PFSK-1 (cell line): Measurements from ENCODE around the gene CMC1.

Experiments used
- FOXP2 ChIP-seq: optimal IDR thresholded peaks from 2 replicates; pipeline ENCODE3; 2011; ENCODE audit warnings: borderline replicate concordance, control low read depth, inconsistent platforms; ENCODE audit not compliant: insufficient read depth; ENCODE audit errors: extremely low read length, extremely low read depth
- POLR2AphosphoS5 ChIP-seq: IDR thresholded peaks from 2 replicates; pipeline ENCODE4 v1.6.1; 2012; ENCODE audit warnings: low read depth, mild to moderate bottlenecking, control low read depth, low read length, moderate library complexity
- SIN3A ChIP-seq: IDR thresholded peaks from 2 replicates; pipeline ENCODE4 v1.6.1; 2012; ENCODE audit warnings: mild to moderate bottlenecking, low read length, moderate library complexity, borderline replicate concordance; ENCODE audit not compliant: insufficient read depth
- TAF1 ChIP-seq: IDR thresholded peaks from 2 replicates; pipeline ENCODE4 v1.6.1; 2012; ENCODE audit warnings: low read length, control low read depth, borderline replicate concordance; ENCODE audit not compliant: insufficient read depth
- TF ChIP-seq, protein P1 (sequence below), 2 experiments: IDR thresholded peaks; 2 replicates each; pipeline versions ENCODE4 v1.6.1 to v1.8.0; 2011 to 2012; ENCODE audit warnings: low read depth in 2 of 2, low read length in 2 of 2, control low read depth in 1 of 2, inconsistent platforms in 1 of 2, mild to moderate bottlenecking in 1 of 2, moderate library complexity in 1 of 2; ENCODE audit not compliant: insufficient read depth in 1 of 2

Gene CMC1

GRCh38 chr3:28301688-28302087 is 60.3 kb downstream of the CMC1 start:
- no peak for TF ChIP-seq FOXP2
- no peak for TF ChIP-seq SIN3A
- TF ChIP-seq POLR2AphosphoS5, result no peak
- TF ChIP-seq, protein P1, sequence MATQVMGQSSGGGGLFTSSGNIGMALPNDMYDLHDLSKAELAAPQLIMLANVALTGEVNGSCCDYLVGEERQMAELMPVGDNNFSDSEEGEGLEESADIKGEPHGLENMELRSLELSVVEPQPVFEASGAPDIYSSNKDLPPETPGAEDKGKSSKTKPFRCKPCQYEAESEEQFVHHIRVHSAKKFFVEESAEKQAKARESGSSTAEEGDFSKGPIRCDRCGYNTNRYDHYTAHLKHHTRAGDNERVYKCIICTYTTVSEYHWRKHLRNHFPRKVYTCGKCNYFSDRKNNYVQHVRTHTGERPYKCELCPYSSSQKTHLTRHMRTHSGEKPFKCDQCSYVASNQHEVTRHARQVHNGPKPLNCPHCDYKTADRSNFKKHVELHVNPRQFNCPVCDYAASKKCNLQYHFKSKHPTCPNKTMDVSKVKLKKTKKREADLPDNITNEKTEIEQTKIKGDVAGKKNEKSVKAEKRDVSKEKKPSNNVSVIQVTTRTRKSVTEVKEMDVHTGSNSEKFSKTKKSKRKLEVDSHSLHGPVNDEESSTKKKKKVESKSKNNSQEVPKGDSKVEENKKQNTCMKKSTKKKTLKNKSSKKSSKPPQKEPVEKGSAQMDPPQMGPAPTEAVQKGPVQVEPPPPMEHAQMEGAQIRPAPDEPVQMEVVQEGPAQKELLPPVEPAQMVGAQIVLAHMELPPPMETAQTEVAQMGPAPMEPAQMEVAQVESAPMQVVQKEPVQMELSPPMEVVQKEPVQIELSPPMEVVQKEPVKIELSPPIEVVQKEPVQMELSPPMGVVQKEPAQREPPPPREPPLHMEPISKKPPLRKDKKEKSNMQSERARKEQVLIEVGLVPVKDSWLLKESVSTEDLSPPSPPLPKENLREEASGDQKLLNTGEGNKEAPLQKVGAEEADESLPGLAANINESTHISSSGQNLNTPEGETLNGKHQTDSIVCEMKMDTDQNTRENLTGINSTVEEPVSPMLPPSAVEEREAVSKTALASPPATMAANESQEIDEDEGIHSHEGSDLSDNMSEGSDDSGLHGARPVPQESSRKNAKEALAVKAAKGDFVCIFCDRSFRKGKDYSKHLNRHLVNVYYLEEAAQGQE (IDR thresholded peaks at IDR 0.05; ENCODE audit: insufficient read depth in 1 of 2, low read depth in 2 of 2, low read length in 2 of 2), result no peak
- no peak for TF ChIP-seq TAF1

- no peak for TF ChIP-seq SIN3A
- TF ChIP-seq FOXP2, result no peak
- TF ChIP-seq POLR2AphosphoS5, result no peak
These were observed 66.8 kb downstream of the CMC1 start for GRCh38 chr3:28308196-28308595.

- no peak for TF ChIP-seq POLR2AphosphoS5
- TF ChIP-seq TAF1, result no peak
- TF ChIP-seq FOXP2, result no peak
- TF ChIP-seq SIN3A, result no peak
- TF ChIP-seq, protein P1 (IDR thresholded peaks at IDR 0.05; ENCODE audit: insufficient read depth in 1 of 2, low read depth in 2 of 2, low read length in 2 of 2), result no peak
These were observed 74.3 kb downstream of the CMC1 start for GRCh38 chr3:28315711-28316110.

DNA sequence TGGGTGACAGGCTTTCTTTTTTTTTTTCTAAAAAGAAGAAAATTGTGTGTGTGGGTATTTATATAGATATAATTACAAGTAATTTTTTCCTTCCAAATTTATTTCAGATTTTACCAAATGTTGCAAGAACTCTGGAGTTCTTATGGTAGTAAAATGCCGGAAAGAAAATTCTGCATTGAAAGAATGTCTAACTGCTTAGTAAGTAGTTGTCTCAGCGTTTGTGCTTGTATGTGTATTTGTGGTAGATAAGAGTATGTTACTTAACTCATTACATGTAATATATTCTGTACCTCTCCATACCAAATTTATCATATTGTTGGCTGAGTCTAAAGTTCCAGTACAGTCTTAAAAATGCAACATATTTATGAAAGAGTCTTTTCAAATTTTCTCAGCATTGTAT is 74.8 kb downstream of the CMC1 start:
- TF ChIP-seq, protein P1 (IDR thresholded peaks at IDR 0.05; ENCODE audit: insufficient read depth in 1 of 2, low read depth in 2 of 2, low read length in 2 of 2), result no peak
- TF ChIP-seq POLR2AphosphoS5 (no peak), SIN3A (no peak), TAF1 (no peak), FOXP2 (no peak)

DNA sequence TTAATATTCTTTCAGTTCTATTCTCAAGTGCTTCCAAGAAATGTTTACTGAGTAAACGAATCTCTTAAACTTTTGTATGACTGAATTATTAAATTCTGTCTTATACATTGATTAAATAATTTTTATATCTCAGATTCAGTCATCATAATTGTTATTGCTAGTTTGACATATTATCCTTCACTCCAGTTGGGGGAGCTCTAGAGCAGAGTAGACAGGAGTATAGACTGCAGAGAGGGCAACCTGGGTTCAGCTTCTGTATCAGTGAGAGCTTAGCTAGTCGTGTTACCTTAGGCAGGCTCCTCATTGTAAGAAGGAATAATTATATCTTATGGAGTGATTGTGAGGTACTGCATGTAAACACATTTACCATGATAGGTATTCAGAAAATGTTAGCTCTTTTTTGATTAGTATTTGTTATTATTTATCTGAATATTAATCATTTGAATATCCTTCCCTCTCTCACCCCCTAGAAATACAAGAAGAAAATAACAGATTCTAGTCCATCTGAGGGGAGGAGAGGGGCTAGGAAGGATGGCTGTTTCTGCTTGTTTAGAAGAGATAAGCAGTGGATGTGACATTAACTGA is 76.1 kb downstream of the CMC1 start:
- TF ChIP-seq, protein P1 (IDR thresholded peaks at IDR 0.05; ENCODE audit: insufficient read depth in 1 of 2, low read depth in 2 of 2, low read length in 2 of 2), result no peak
- TF ChIP-seq SIN3A (no peak), TAF1 (no peak), POLR2AphosphoS5 (no peak), FOXP2 (no peak)
